Activated CD4-positive, alpha-beta T cell treated with anti-CD3 and anti-CD28 coated beads, Interleukin-2, Interleukin-4, amounts not matched to agents 100 ng/mL and 50 ng/mL, durations not matched to agents 16 hours and 8 hours (primary cell): Measurements from ENCODE around the gene HAPLN3.

Experiments used
- DNase-seq: peaks from one replicate; pipeline ENCODE4 v3.0.0-alpha.2; 2020; ENCODE audit warnings: low spot score

Gene HAPLN3

DNA sequence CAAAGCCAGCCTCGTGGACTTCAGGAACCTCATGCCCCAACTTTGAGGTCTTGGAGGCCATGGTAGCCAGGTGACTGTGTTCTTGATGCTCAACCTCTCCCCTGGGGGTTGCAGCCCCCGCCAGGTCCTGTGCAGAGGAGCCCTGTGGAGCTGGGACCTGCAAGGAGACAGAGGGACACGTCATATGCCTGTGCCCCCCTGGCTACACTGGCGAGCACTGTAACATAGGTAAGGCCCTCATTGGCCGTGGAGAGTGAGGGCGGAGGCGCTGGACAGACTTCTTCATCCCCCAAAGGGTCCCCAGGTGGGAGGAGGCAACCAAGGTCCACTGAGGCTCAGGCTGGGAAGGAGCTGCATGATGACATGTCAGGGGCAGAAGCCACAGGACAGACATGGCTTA is 35.1 kb downstream of the HAPLN3 start:
- no peak for DNase-seq

DNA sequence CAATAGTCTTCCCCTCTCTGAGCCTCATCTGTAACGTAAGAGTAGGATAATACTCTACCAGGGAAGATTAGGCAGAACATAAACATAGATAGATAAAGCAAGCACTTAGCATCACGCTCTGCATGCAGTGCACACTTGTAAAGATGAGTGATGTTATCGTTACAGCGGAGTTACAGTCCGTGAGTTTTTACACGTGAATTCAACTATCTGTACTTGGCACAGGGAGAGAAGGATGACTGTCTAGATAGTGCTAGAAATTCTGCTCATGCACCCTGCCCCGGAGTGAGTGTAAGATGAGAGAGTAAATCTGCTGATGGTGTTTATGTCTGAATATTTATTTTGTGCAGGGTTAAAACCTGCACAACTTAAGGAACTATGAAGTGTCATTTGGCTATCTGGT is 35.8 kb downstream of the HAPLN3 start:
- DNase-seq: no peak

DNA sequence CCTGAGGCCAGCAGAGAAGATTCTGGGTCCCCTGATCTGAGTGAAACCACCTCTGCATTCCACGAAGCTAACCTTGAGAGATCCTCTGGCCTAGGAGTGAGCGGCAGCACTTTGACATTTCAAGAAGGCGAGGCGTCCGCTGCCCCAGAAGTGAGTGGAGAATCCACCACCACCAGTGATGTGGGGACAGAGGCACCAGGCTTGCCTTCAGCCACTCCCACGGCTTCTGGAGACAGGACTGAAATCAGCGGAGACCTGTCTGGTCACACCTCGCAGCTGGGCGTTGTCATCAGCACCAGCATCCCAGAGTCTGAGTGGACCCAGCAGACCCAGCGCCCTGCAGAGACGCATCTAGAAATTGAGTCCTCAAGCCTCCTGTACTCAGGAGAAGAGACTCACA is 36.4 kb downstream of the HAPLN3 start:
- DNase-seq: no peak

DNA sequence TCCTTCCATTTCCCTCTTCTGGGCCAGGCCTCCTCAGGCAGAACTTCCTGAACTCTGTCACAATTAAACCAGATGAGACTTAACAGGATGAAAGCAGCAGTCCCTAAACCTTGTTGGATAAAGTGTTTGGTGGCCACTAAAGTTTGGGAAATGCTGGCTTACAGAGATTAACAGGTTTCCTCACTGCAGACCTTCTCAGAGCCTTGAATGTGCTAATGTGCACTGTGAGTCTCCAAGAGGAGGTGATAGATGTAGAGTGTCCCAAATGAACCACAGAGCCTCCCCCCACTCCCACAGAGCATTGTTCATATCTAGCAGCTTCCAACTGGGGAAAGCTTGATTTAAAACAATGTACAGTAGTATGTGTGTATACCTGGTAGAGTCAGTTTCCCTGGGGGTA is 42.9 kb downstream of the HAPLN3 start:
- DNase-seq: no peak

DNA sequence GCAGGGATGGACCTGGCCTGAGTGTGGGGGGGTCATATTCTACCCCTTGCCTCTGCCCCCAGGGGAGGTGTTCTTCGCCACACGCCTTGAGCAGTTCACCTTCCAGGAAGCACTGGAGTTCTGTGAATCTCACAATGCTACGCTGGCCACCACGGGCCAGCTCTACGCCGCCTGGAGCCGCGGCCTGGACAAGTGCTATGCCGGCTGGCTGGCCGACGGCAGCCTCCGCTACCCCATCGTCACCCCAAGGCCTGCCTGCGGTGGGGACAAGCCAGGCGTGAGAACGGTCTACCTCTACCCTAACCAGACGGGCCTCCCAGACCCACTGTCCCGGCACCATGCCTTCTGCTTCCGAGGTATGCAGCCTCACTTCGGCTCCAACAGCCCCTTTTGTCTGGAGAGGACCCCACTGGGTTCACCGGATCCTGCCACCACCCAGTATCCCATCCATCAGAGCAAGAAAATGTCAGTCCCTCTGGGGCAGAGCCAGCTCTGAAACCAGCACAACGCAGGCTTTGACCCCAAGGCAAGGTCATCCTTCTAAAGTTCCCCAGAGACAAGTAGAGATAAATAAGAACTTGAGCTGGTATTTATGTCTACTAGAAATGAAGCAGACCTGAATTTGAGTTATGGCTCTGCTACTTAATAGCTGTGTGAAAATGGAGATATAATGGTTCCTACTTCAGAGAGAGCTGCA is 45.8 kb downstream of the HAPLN3 start:
- no peak for DNase-seq

DNA sequence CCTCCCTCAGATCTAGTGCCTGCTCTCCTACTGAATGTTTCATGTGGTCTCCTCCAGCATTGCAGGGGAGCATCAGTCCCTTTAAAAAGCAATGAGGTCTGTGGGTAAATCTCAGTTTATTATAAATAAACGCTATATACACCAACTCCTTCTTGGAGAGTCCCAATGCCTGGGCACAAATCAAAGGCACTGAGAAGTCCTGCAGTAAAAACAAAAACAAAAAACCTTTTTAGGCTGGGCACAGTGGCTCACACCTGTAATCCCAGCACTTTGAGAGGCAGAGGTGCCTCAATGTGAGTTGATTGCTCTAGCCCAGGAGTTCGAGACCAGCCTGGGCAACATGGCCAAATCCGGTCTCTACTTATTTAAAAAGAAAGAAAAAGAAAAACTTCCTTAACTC is 47.1 kb downstream of the HAPLN3 start:
- no peak for DNase-seq

DNA sequence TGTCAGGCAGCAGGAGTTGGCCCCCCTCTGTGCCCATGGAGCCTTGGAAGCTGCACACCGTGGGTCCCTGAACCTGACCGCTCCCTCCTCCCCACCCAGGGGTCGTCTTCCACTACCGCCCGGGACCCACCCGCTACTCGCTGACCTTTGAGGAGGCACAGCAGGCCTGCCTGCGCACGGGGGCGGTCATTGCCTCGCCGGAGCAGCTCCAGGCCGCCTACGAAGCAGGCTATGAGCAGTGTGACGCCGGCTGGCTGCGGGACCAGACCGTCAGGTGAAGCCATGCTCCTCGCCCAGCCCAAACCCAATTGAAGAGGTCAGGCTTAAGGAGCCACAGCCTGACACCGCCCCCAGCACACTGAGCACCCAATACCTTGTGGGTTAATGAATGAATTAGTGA is 48.2 kb downstream of the HAPLN3 start:
- no peak for DNase-seq

DNA sequence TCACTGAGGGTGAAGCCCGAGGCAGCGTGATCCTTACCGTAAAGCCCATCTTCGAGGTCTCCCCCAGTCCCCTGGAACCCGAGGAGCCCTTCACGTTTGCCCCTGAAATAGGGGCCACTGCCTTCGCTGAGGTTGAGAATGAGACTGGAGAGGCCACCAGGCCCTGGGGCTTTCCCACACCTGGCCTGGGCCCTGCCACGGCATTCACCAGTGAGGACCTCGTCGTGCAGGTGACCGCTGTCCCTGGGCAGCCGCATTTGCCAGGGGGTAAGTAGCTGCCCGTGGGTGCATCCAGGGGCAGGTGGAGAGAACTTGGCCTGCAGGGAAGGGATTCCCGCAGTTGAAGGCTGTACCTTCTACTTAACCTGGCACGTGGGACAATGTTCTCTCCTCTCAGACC is 49.7 kb downstream of the HAPLN3 start:
- DNase-seq: no peak

DNA sequence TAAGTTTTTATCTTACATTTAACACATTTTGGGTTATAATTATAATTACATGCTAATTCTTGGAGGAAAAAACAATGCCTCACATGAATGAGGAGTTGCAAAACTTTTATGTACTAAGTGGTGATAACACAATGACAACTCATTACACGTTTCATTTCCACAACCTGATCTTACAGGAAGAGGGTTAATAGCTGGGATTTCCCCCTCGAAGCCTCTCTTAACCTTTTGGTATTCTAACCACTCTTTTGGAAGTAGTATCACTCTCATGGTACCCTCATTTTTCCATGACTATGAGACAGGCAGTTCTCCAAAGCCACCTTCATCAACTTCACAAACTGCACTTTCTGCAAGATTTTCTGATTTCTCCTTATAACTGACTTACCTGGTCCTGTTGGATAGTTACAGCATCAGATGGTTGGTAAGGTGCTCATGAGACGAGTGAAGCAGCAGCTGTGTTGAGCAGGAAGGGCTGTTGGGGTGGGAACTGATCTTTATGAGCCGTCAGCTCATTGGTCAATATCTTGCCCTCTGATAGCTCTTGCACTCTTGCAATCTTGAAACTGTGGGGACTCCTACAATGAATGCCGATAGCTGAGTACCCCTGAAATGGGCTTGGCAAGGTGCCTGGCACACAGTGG is 50.5 kb downstream of the HAPLN3 start:
- peak; percentile 10 for DNase-seq

DNA sequence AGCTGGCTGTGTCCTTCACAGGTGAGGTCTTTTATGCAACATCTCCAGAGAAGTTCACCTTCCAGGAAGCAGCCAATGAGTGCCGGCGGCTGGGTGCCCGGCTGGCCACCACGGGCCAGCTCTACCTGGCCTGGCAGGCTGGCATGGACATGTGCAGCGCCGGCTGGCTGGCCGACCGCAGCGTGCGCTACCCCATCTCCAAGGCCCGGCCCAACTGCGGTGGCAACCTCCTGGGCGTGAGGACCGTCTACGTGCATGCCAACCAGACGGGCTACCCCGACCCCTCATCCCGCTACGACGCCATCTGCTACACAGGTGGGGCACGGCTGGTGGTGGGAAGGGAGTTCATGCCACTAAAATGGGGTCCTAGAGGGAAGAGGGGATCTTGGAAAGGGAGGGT is 52.0 kb downstream of the HAPLN3 start:
- no peak for DNase-seq

DNA sequence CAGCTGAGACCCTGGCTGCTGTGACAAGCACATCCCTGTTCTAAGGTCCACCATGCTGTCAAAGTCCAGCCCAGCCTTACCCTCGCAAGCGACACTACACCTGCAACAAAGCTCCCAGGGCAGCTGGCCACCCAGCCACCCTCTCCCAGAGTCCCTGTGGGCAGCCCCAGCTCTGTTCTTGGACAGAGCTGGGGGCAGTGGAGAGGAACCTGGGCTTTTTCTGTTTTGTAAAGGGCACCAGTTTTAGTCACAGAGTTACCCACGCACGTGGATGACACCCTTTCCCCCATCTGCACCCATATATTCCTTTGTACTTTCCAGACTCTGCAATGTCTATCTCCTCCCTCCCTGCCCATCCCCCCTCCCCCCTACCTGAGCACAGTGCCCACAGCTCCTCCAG is 53.2 kb downstream of the HAPLN3 start:
- DNase-seq: no peak

DNA sequence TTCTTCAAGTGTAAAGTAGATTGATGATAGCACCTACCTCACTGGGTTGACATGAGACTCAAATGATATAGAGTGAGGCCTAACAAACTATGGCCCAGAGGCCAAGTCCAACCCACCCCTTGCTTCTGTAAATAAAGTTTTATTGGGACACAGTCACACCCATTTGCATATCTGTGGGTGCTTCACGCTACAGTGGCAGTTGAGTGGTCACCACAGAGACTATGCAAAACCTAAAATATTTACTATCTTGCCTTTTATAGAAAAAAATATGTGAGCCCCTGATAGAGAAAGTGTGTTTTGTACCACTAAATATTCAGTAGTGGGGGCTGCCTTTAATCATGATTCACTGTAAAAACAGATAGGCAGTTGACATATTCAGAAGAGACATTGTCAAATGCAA is 54.1 kb downstream of the HAPLN3 start:
- DNase-seq: no peak

DNA sequence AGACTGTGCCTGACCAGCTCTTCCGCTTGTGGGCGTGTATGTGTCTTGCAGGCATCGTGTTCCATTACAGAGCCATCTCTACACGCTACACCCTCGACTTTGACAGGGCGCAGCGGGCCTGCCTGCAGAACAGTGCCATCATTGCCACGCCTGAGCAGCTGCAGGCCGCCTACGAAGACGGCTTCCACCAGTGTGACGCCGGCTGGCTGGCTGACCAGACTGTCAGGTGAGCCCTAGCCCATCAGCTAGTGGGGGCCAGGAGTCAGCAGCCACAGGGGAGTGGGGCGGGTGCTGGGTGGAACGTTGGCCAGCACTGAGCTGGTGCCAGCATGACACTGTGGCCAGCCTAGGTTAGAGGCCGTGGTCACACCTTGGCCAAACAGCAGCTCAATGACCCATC is 55.4 kb downstream of the HAPLN3 start:
- no peak for DNase-seq

DNA sequence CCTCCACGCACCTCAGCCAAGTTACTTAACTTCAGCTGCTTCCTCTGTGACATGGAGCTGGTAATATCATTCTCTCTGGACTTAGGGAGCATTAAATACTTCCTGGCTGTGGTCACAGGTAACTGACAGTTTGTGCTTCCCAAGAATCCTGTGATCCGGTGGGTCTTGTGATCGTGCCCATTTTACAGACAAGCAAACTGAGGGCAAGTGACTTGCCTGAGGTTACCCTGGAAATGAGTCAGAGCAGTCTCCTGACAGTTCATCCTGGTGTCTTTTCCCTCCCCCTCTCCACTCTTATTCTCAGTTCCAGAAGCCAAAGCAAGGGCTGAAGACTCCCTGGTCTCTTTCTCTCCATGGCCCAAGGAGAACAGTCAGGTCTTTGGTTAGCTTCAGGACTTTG is 56.2 kb downstream of the HAPLN3 start:
- no peak for DNase-seq

DNA sequence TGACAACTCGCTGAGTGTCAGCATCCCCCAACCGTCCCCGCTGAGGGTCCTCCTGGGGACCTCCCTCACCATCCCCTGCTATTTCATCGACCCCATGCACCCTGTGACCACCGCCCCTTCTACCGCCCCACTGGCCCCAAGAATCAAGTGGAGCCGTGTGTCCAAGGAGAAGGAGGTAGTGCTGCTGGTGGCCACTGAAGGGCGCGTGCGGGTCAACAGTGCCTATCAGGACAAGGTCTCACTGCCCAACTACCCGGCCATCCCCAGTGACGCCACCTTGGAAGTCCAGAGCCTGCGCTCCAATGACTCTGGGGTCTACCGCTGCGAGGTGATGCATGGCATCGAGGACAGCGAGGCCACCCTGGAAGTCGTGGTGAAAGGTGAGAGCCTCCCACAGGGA is 56.7 kb downstream of the HAPLN3 start:
- no peak for DNase-seq

DNA sequence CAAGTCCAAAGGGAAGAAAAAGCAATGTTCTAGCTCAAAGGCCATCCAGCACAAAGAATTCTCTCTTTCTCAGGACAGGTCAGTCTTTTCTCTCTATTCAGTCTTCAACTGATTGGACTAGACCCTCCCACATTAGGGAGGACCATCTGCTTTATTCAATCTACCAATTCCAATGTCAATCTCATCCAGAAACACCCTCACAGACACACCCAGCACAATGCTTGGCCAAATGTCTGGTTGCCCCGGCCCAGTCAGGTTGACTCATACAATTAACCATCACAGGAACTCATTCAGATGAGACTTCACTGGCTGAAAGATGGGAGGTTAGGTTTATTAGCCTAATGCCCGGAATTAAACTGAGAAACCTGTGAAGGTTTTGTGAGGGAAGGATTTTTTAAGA is 59.7 kb downstream of the HAPLN3 start:
- no peak for DNase-seq

DNA sequence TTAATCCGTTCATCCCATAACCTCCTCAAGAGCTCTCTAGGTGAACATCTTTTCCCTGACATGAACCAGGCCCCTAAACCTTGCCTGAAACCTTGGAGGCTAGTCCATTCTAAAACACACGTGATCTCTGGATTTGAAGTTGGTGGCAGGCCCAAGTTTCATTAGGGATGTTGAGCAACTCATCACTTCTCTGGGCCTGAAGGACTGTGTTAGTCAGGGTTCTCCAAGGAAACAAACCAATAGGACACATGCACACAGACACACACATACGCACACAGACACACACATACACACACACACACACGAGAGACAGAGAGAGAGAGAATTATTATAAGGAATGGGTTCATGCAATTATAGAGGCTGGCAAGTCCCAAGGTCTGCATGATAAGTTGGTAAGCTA is 60.2 kb downstream of the HAPLN3 start:
- DNase-seq: no peak

DNA sequence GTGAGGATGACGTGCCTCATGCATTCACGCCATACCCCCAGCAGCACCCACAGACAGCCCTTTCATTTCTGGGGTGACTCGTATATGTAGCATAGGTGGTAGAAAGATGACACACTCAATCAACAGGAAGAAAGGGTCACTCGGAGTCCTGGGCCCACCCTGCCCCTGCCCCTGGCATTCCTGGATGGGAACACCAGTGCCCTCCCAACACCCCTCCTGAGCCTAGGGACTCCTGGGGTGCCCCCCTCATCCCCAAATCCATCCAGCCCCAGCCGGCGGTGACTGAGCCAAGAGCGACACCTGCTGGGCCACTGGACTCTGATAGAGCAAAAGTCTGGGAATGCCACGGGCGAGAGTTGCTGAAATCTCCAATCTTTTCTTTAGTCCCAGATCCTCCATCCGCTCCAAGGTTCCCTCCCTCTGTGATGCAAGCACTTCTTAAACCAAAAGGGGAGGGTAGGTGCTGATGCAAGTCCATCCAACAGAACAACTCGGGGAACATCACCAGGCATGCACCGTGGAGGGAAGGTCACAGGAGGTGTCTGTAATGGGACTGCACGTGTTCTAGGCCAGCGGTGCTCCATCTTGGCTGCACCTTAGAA is 61.0 kb downstream of the HAPLN3 start:
- DNase-seq: peak; percentile 9

DNA sequence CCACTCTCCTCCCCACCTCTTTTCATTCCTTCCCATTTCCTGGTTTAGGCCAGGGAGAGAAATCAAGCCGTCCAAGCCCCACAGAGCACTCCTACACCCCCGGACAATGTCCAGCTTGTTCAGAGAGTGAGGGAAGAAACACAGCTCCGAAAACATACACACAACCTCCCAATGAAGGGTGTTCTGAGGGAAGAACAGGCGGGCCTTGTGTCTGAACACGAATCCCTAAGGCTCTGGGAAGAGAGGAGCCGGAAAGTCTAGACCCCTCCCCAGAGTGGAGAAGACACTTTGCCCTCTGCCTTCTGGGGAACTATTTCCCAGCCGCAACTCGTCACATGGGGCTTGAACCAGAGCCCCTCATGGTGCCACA is 61.6 kb downstream of the HAPLN3 start:
- no peak for DNase-seq

DNA sequence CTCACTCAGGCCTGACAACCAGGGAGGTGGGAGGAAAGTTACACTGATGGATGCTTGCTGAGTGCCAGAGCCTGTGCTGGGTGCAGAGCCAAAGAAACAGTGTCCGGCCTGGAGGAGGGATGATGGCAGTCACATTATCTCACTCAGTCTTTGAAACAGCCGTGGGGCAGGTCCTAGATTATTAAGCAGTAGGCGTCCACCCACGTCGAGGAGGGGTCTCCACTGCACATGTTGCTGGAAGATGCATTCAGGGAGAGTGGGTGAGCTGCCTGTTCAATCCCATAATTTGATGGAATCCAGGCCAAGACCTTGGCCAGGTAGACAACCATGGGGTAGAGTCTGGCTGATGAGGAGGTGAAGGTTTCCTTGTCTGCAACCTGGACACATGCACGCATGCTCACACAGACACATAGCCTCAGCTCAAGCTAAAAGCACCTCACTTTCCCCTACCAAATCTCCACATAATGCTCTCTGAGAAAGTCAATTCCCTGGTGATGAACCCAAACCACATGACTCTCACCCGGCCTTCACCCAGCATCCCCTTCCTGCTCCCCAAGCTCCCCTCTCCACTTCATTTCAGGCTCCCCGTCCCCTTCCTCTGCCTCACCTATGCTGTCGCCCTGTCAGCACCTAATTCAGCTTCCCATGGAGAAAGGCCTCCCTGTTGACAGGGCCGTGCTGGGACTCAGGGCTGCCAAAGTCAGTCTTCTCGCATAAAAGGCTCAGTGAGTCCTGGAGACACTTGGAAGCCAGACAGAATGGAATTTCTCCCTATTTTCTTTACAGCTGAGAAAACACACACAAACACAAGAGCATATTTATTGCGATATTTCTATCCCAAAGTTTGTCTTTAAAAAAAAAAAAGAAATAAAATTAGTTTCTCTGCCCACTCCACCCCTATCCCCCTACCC is 62.3 kb downstream of the HAPLN3 start:
- DNase-seq: no peak

DNA sequence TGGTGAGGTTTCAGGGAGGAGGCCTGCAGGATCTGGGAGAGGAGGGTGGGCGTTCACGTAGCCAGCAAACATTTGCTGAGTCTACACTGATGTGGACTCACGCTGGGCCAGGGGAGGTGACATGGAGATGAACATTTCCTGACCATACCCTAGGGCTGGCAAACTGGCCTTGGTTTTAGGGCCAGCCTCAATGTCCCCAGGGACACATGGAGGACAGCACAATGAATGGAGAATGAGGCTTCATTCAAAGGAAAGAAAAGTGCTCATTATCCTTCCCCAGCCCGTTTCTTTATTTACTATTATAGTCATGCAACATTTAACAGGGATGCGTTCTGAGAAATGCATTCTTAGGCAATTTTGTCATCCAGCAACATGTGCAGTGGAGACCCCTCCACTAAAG is 65.3 kb downstream of the HAPLN3 start:
- no peak for DNase-seq

DNA sequence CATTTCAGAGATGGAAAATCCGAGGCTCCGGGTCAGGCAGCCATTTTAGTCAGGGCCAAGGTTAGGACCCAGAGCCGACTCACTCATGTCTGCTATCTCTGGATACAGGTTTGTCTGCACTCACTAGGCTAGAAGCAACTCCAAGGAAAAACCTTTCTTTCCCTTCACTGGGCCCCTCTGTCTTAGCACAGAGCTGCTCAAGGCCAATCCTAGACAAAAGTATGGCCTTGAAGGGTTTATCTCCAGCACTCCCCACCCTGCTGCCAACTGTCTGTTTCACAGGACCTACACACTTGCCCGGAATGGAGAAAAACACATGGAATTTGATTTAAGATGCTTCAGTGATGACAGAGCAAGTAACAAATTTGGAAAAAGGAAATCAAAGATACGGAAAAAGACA is 66.6 kb downstream of the HAPLN3 start:
- no peak for DNase-seq
